ENCODE measurements around the gene DNAH3.

Gene DNAH3

GRCh38 chr16:20902426-20902825 lies 248.2 kb downstream of the DNAH3 start:
- DNase-seq: no peak

DNA sequence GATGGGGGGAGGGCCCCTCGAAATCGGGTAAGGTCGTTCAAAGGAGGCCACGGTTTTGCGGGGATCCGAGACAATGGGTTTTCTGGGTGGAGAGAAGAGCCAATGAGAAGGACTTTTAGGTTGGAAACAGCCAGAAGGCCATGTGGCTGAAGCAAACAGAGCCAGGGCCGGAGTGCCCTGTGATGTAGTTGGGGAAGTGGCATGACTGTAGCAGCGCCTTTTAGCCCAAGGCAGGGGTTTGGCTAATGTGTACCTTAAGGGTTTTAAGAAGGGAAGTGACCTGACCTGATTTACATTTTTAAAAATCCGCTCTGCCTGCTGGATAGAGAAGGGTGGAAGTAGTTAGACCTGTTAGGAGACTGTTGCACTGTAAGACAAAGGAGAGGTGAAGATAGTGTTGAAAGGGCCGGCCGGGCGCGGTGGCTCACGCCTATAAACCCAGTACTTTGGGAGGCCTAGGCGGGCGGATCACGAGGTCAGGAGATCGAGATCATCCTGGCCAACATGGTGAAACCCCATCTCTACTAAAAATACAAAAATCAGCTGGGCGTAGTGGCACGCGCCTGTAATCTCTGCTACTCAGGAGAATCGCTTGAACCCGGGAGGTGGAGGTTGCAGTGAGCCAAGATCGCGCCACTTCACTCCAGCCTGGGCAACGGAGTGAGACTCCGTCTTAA lies 249.1 kb downstream of the DNAH3 start:
- peak in 1 of 2 experiments; percentile 13 for DNase-seq

- DNase-seq: no peak
Observed at GRCh38 chr16:20901068-20901435, 249.6 kb downstream of the DNAH3 start.

GRCh38 chr16:20900299-20901067 lies 250.2 kb downstream of the DNAH3 start, which contains the start of the genes DCUN1D3 and LYRM1:
Gene DCUN1D3, minus strand, starts transcription at chr16:20900358. Its CDS starts 37,820 bp downstream, at chr16:20862538.
Gene LYRM1, plus strand, starts transcription at chr16:20900771. Its CDS starts 14,785 bp downstream, at chr16:20915556.
- DNase-seq: peak; percentile 83 to 95

DNA sequence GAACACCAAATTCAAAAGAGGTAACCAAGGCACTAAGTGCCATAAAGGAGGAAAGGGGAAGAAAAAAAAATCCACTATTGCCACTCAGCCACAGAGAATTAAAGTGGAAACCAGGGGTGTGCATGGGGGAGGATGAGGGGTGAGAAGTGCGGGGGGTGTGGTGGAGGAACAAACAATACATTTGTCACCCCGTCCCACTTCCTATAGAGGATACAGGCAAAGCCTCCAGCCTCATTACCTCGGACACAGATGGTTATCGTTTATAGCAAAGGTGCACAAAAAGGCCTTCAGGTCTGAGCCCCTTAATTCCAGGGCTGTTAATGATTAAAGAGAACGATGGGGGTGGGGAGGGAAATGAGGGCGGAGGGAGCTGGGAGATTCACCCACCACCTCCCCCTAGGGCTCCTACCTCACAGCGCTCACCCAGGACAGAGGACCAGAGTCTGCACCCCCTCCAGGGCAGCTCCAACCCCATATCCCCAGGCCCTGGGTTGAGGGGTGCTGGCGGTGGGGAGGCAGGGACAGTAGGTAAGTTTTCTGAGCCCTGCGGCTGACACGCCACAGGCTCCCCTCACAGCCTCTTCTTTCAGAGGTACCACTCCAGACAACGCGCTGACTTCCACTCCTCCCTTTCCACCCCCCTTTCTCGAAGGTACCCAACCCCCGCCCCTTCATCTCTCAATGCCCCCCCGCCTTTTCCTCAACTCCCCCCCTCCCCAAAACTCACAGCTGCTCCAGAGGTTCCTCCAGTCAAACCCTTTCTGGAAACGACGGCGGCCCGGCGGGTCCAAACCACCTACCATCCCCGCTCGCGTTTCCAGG lies 251.0 kb downstream of the DNAH3 start:
- DNase-seq: no peak

GRCh38 chr16:20899071-20899470 lies 251.6 kb downstream of the DNAH3 start:
- no peak for DNase-seq

- no peak for DNase-seq
Observed at GRCh38 chr16:20897922-20898321, 252.7 kb downstream of the DNAH3 start.

DNA sequence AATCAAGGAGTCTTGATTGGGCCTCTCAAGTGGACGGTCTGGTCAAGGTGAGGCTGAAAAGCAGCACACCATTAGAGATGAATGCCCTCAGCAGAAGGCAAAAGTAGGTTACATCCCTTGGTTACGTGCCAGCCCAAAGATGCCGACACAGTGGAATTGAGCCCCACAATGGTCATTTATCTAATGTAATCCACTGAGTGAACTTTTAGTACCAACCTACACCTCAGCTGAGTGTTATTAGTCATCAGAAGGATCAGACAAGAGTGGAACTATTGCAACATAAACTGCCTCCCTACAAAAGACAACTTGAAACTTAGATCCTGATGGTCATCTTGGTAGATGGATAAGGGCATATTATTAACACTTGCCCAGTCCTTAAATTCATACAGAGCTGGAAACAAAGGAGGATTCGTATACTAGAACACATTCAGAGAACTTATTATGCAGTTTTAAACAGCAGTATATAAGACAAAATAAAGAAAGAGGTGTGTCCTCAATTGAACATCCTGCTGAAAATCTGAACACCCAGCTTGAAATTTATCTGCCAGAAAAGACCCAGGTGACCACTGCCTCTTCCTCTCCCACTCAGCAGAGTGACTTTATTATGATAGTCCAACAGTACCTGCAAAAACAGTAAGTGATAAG lies 253.3 kb downstream of the DNAH3 start:
- DNase-seq: no peak

DNA sequence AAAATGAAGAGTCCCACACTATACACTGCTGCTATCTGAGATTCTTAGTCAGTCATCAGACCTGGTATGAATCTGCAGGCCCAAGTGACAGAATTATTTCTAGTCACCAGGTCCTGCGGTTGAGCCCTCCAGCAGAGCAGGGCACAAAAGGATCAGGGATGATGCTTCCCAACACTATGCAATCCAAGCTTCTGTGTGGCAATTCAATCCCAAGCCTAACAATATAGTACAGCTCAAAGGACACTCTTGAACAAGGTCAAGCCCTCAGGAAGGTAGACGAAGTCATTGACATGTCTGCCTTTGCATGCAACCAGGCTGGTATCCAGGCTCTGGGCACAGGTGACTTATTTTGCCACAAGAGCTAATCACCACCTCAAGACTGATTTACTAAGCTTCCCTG lies 256.3 kb downstream of the DNAH3 start:
- no peak for DNase-seq

DNA sequence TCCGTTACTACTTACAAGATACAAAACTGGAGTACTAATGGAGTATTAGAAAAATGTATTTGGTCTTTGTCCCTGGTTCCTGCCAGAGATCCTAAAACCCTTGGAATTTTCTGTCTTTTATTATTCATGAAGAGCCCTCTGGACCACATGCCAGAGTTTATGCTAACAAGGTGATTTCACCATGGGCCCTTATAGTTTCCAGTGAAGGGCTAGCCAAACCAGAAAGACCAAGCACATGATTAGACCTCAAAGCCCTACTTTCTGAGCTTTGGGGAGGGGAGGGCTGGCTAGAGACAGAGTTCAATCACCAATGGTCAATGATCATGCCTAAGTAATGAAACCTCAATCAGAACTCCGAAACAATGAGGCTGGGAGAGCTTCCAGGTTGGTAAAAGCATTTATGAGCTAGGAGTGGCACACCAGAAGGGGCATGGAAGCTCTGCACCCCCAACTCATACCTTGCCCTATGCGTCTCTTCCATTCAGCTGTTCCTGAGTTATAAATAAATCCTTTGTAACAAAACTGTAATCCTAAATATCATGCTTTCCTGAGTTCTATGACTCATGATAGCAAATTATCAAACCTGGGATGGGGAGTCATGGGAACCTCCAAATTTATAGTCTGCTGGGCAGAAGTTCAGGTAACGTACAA lies 260.9 kb downstream of the DNAH3 start:
- no peak for DNase-seq

- DNase-seq: no peak
Observed at GRCh38 chr16:20887207-20887606, 263.4 kb downstream of the DNAH3 start.

- DNase-seq: no peak
Observed at GRCh38 chr16:20886320-20886719, 264.3 kb downstream of the DNAH3 start.

DNA sequence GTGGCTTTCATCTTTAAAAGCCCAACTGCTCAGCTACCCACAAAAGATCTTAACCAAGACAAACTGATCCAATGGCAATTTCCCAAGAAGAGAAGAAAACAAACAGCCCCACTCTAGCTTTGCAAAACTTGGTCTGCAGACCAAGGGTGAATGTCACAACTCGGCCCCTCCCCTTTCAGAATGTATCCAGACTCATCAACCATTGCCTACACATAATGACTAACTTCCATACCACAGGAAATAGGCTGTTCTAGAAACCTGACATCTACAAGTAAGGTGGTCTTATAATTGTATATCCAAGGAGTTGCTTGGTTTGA lies 266.4 kb downstream of the DNAH3 start:
- DNase-seq: no peak

DNA sequence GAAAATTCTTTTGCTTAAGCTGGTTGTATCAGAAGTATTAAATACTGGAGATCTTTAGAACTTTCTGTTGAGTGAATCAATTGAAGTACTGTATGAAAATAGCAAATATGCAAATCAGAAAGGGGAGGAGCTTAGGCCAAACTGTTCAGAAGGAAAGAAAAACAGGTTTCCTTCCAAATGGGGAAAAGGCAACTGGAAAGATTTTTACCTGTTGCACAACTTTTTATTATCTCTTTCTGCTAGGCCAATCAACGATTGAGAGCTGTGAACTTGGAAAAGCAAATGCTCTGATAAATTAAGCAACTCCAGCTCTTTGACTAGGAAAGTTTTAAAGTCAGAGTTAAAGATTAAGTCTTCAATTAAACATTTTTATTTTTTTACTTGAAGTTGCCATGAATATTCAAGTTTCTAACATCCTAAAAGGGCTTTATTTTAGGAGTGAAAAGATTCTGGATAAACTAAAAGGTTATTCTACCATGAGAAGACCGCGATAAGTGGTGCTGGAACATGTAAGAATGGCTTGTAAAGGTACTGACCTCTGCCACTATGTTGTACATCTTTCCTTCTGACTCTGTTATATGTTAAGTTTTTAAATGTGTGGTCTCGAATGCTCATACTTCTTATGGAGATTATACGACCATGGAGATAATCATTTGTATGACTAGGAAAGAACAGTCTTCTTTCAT lies 266.9 kb downstream of the DNAH3 start:
- no peak for DNase-seq

Data from SW 1271 (cell line).